Activated T-cell treated with anti-CD3 and anti-CD28 coated beads, Interleukin-2, amount 50 U/mL, for 4 hours (primary cell): Measurements from ENCODE around the gene NRG3. TPM values are rescaled to one million over a fixed set of nuclear protein-coding genes. Genes with fewer than 3 reads are reported as not detected.

Experiments
- ATAC-seq, 2 donors: fragments of 200-7000 bp; cut with Tn5 transposase; one replicate each; pipeline ENCODE4 v1.10.0; 2021
- DNase-seq: peaks from one replicate; pipeline ENCODE4 v3.0.0-alpha.2; 2020
- H3K27me3 Mint-ChIP-seq: one replicate; pipeline ENCODE4 v1.8.0; 2021; ENCODE audit warnings: low read depth, mixed read lengths
- H3K36me3 Mint-ChIP-seq: one replicate; pipeline ENCODE4 v1.8.0; 2022; ENCODE audit warnings: mixed read lengths; ENCODE audit not compliant: insufficient read depth
- H3K4me1 Mint-ChIP-seq: one replicate; pipeline ENCODE4 v1.8.0; 2021; ENCODE audit warnings: low read depth, mixed read lengths
- H3K4me3 Mint-ChIP-seq: one replicate; pipeline ENCODE4 v1.8.0; 2021; ENCODE audit warnings: mild to moderate bottlenecking, moderate library complexity, mixed read lengths
- H3K9me3 Mint-ChIP-seq: one replicate; pipeline ENCODE4 v1.8.0; 2021; ENCODE audit warnings: mixed read lengths
- total RNA-seq, 3 donors: library from RNA; stranded (reverse); gene quantifications; one replicate each; pipeline ENCODE4 v1.2.1, GENCODE V29; 2021

The NRG3 gene
- total RNA-seq, 3 donors from 2014 or later: not detected

GRCh38 chr10:82918022-82918421 lies 1043.0 kb downstream of the NRG3 start:
- no peaks in the 10 kb centered on the region for H3K4me1 Mint-ChIP-seq
- no peak for ATAC-seq
- no peaks in the 10 kb centered on the region for H3K27me3 Mint-ChIP-seq
- DNase-seq: no peak
- peaks cover 16% of the 10 kb centered on the region for H3K9me3 Mint-ChIP-seq
- no peak overlapping the region for H3K4me3 Mint-ChIP-seq
- no peaks in the 10 kb centered on the region for H3K36me3 Mint-ChIP-seq

- no peaks in the 10 kb centered on the region for H3K36me3 Mint-ChIP-seq
- DNase-seq (no peak), ATAC-seq (no peak)
- no peaks in the 10 kb centered on the region for H3K27me3 Mint-ChIP-seq
- no peak overlapping the region for H3K4me3 Mint-ChIP-seq
- H3K9me3 Mint-ChIP-seq: peaks cover 7% of the 10 kb centered on the region
- no peaks in the 10 kb centered on the region for H3K4me1 Mint-ChIP-seq
Measured at GRCh38 chr10:82922046-82922445, 1047.1 kb downstream of the NRG3 start.

GRCh38 chr10:82922755-82923154 lies 1047.8 kb downstream of the NRG3 start:
- no peaks in the 10 kb centered on the region for H3K36me3 Mint-ChIP-seq
- DNase-seq (no peak), ATAC-seq (no peak)
- no peaks in the 10 kb centered on the region for H3K27me3 Mint-ChIP-seq
- no peak overlapping the region for H3K4me3 Mint-ChIP-seq
- no peaks in the 10 kb centered on the region for H3K4me1 Mint-ChIP-seq
- peaks cover 7% of the 10 kb centered on the region for H3K9me3 Mint-ChIP-seq

- Mint-ChIP-seq H3K27me3 (no peaks in the 10 kb centered on the region), H3K4me3 (no peak overlapping the region), H3K9me3 (peaks cover 7% of the 10 kb centered on the region), H3K36me3 (no peaks in the 10 kb centered on the region), H3K4me1 (no peaks in the 10 kb centered on the region)
- DNase-seq (no peak), ATAC-seq (no peak)
Measured at GRCh38 chr10:82924711-82925110, 1049.7 kb downstream of the NRG3 start.

- peaks cover 11% of the 10 kb centered on the region for H3K9me3 Mint-ChIP-seq
- H3K4me1 Mint-ChIP-seq: no peaks in the 10 kb centered on the region
- H3K36me3 Mint-ChIP-seq: no peaks in the 10 kb centered on the region
- H3K4me3 Mint-ChIP-seq: no peak overlapping the region
- no peak for DNase-seq
- no peak for ATAC-seq
- H3K27me3 Mint-ChIP-seq: no peaks in the 10 kb centered on the region
Measured at GRCh38 chr10:82925547-82925946, 1050.6 kb downstream of the NRG3 start.

- Mint-ChIP-seq H3K4me3 (no peak overlapping the region), H3K9me3 (peaks cover 7% of the 10 kb centered on the region), H3K4me1 (no peaks in the 10 kb centered on the region), H3K36me3 (no peaks in the 10 kb centered on the region), H3K27me3 (no peaks in the 10 kb centered on the region)
- DNase-seq (no peak), ATAC-seq (no peak)
Measured at GRCh38 chr10:82932451-82932850, 1057.5 kb downstream of the NRG3 start.

- no peaks in the 10 kb centered on the region for H3K27me3 Mint-ChIP-seq
- H3K4me1 Mint-ChIP-seq: no peaks in the 10 kb centered on the region
- H3K9me3 Mint-ChIP-seq: peaks cover 7% of the 10 kb centered on the region
- no peak for DNase-seq
- no peak overlapping the region for H3K4me3 Mint-ChIP-seq
- H3K36me3 Mint-ChIP-seq: no peaks in the 10 kb centered on the region
- no peak for ATAC-seq
Measured at GRCh38 chr10:82934429-82934828, 1059.4 kb downstream of the NRG3 start.

GRCh38 chr10:82934947-82935346 lies 1060.0 kb downstream of the NRG3 start:
- no peak overlapping the region for H3K4me3 Mint-ChIP-seq
- H3K9me3 Mint-ChIP-seq: peaks cover 5% of the 10 kb centered on the region
- DNase-seq (no peak), ATAC-seq (no peak)
- H3K36me3 Mint-ChIP-seq: no peaks in the 10 kb centered on the region
- no peaks in the 10 kb centered on the region for H3K4me1 Mint-ChIP-seq
- H3K27me3 Mint-ChIP-seq: no peaks in the 10 kb centered on the region

- no peaks in the 10 kb centered on the region for H3K36me3 Mint-ChIP-seq
- ATAC-seq: no peak
- no peaks in the 10 kb centered on the region for H3K4me1 Mint-ChIP-seq
- H3K27me3 Mint-ChIP-seq: no peaks in the 10 kb centered on the region
- DNase-seq: no peak
- no peak overlapping the region for H3K4me3 Mint-ChIP-seq
- H3K9me3 Mint-ChIP-seq: peaks cover 4% of the 10 kb centered on the region
Measured at GRCh38 chr10:82938331-82938730, 1063.3 kb downstream of the NRG3 start.

- Mint-ChIP-seq H3K36me3 (no peaks in the 10 kb centered on the region), H3K4me1 (no peaks in the 10 kb centered on the region), H3K9me3 (peaks cover 13% of the 10 kb centered on the region), H3K4me3 (no peak overlapping the region), H3K27me3 (no peaks in the 10 kb centered on the region)
- DNase-seq: no peak
- ATAC-seq: no peak
Measured at GRCh38 chr10:82942286-82943099, 1067.5 kb downstream of the NRG3 start.

GRCh38 chr10:82943142-82943541 lies 1068.1 kb downstream of the NRG3 start:
- H3K36me3 Mint-ChIP-seq: no peaks in the 10 kb centered on the region
- H3K27me3 Mint-ChIP-seq: no peaks in the 10 kb centered on the region
- peaks cover 13% of the 10 kb centered on the region for H3K9me3 Mint-ChIP-seq
- no peak overlapping the region for H3K4me3 Mint-ChIP-seq
- no peaks in the 10 kb centered on the region for H3K4me1 Mint-ChIP-seq
- DNase-seq (no peak), ATAC-seq (no peak)

- H3K9me3 Mint-ChIP-seq: peaks cover 9% of the 10 kb centered on the region
- no peaks in the 10 kb centered on the region for H3K36me3 Mint-ChIP-seq
- ATAC-seq (no peak), DNase-seq (no peak)
- no peaks in the 10 kb centered on the region for H3K27me3 Mint-ChIP-seq
- H3K4me3 Mint-ChIP-seq: no peak overlapping the region
- H3K4me1 Mint-ChIP-seq: no peaks in the 10 kb centered on the region
Measured at GRCh38 chr10:82949816-82950575, 1075.0 kb downstream of the NRG3 start.

GRCh38 chr10:82953331-82953730 lies 1078.3 kb downstream of the NRG3 start:
- no peaks in the 10 kb centered on the region for H3K27me3 Mint-ChIP-seq
- ATAC-seq (no peak), DNase-seq (no peak)
- H3K9me3 Mint-ChIP-seq: peaks cover 4% of the 10 kb centered on the region
- no peak overlapping the region for H3K4me3 Mint-ChIP-seq
- H3K4me1 Mint-ChIP-seq: no peaks in the 10 kb centered on the region
- no peaks in the 10 kb centered on the region for H3K36me3 Mint-ChIP-seq

- ATAC-seq: no peak
- peaks cover 4% of the 10 kb centered on the region for H3K9me3 Mint-ChIP-seq
- DNase-seq: no peak
- no peaks in the 10 kb centered on the region for H3K36me3 Mint-ChIP-seq
- no peak overlapping the region for H3K4me3 Mint-ChIP-seq
- no peaks in the 10 kb centered on the region for H3K4me1 Mint-ChIP-seq
- H3K27me3 Mint-ChIP-seq: no peaks in the 10 kb centered on the region
Measured at GRCh38 chr10:82953909-82954308, 1078.9 kb downstream of the NRG3 start.
